Fibroblast of skin of abdomen (primary cell): ENCODE data around the gene KIAA1671.

Source experiments
- DNase-seq: peaks from one replicate; pipeline ENCODE4 v3.0.0-alpha.2; 2013

KIAA1671 gene

DNA sequence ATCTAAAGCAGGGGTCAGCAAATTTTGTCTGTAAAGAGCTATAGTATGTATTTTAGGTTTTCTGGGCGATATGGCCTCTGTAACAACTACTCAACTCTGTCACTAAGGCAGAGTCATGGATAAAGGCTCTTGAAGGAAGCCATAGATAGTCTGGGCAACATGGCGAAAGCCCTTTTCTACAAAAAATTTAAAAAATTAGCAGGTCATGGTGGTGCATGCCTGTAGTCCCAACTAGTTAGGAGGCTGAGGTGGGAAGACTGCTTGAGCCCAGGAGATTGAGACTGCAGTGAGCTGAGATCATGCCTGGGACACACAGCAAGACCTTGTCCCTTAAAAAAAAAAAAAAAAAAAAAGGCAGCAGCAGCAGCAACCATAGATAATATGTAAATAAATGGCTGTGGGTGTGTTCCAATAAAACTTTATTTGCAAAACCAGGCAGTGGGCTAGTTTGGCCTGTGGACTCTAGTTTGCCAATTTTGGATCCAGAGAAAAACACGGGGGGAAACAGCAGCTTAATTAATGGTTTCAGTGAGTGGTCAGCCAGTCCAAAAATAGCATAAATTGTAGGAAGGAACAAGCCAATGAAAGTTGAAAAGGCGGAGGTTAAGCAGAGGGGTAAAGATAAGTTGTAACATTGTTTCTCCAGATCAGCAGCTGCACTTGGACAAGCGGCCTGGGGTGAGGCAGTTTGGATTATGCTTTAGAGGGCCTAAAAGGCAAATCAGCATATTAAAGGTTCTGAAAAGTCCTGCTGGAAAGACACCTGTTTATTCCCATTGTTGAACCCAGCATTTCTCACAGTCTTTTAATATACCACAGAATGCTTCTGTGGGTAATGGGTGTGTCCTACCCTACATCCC, 62.6 kb downstream of the KIAA1671 start:
- DNase-seq = no peak

DNA sequence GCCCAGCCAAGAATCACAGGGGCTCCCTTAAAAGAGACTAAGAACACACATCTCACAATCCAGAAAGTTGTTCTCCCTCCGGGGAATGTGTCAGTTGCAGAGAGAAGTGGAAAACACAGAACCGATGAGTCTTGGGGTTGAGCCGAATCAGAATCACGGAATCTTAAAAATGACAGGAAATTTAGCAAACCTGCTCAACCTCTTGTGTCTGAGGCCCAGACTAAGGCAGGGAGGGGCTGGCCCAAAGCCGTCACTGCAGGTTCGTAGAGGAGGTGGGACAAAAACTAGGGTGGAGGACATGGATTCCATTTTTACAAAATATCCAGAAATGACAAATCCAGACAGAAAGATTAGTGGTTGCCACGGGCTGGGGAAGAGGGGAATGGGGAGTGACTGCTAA, 63.8 kb downstream of the KIAA1671 start:
- DNase-seq = no peak

DNA sequence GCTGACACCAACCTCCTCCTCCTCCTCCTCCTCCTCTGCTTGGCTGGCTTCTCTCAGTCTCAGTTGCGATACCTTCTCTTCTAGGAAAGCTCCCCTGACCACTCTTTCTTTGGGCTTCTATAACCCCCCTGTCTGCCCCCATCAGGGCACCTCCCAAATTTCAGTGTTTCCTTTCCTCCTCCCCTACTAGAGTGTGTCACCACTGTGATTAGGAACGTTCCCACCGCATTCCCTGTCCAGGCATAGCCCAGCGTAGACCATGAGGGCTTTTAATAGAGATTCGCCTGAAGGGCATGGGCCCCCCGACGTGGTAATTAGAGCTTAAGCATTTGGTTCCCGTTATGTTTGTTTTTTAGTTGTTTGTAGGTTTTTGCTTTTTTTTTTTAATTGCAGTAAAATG, 65.5 kb downstream of the KIAA1671 start:
- DNase-seq = no peak

DNA sequence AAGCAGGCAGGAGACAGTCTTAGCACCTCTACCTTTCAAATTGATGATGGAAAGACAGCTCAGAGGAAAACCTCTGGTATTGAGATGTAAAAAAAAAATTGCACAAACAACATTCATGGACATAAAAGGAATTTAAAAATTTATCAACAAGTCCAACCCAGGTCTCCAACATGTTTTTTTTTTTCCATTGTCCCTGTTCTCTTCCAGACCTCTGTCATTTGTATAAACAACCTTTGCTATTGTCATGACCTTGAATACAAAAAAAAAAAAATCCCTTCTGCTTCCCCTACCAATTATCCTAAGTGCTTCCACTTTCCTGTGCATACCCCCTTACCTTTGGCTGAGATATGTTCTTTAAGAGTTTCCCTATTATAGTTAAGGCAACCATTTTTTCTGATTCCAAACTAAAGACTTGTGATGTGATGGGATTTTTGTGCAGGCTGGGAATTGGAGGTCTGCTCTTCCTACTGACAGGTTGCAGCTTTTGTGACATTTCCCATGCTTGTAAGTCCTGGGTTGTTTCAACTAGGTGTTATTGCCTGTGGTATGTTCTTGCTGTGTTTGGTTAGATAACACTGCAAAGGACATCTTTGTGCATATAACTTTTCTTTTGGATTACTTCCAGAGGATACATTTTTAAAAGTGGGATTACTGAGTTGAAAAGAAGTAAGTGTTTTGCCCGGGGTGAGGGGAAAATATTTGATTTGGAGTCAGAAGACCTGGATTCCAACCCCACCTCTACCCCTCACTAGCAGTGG, 67.1 kb downstream of the KIAA1671 start:
- no peak for DNase-seq

DNA sequence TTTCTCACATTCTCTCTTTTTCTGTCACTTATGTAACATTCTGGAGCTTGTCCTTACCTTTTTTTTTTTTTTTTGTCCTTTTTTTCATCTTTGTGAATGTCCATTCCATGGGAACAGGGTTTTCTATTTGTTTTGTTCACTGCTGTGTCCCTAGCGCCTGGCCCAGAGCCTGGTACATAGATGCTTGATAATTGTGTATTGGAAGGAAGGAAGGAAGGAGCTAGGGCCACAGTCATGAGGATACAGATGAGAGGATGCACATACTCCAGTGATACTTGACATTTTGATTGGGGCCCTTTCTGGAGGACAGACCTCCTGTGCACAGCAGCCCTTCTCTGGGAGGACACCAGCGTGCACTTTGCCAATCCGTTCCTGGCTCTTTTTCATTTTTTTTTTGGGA, 68.9 kb downstream of the KIAA1671 start:
- DNase-seq = no peak

DNA sequence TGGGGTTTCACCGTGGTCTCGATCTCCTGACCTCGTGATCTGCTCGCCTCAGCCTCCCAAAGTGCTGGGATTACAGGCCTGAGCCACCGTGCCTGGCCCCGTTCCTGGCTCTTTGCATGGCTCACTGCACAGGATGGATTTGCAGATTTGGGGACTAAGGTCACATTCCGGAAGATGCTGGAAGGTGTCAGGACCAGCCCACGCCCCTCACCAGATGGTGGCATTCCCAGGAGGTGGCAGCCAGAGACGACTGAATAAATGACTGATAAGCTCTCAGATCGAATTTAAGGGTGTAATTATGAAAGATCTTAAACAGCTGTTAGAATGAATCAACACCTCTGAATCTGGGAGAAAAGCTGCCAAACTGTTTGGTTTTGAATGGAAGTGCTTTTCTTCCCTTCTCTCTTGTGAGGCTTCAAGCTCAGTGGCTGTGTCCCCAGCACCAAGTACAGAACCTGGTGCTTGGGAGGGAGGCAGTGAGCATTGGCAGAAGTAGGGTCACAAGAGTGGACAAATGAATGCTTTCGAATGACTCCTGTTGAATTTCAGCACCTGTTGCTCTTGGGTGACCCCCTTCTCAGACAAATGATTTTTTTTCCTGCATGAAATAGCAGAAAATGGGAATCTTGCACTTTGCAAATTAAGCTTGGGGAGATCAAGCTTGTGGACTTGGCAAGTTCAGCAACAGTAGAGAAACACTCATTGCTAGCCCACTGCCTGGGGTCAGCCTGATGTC, 69.6 kb downstream of the KIAA1671 start:
- no peak for DNase-seq

DNA sequence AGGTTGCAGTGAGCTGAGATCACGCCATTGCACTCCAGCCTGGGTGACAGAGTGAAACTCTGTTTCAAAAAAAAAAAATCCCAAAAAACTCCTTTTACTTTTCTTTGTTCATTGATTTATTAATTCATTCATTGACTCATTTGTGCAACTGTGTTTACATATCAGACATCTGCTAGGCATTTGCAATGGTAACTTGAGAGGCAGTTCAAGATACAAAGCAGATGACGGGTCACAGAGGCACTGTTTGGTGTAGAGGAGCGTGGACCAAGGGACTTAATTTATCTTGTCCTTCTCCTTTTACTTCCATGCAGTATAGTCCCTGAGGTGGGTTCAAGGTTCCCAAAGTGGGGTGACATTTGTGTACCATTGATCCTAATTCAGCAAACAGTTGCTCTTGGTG, 71.4 kb downstream of the KIAA1671 start:
- no peak for DNase-seq

DNA sequence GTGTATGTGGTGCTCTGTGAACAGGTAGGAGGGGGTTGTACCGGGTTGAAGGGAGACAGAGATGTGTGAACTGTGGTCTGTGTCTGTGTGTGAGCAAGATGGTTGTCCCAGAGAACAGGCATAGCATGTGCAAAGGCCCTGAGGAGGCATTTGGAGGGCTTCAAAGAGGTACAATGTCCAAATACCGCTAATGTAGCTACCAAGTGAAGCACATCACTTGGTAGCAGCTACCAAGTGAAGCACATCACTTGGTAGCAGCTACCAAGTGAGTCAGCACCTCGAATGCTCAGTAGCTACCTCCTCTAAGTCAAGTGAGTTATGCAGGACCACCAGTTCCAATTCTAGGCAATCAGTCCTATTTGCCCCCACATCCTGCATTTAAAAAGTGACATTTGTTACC, 72.4 kb downstream of the KIAA1671 start:
- DNase-seq = no peak

DNA sequence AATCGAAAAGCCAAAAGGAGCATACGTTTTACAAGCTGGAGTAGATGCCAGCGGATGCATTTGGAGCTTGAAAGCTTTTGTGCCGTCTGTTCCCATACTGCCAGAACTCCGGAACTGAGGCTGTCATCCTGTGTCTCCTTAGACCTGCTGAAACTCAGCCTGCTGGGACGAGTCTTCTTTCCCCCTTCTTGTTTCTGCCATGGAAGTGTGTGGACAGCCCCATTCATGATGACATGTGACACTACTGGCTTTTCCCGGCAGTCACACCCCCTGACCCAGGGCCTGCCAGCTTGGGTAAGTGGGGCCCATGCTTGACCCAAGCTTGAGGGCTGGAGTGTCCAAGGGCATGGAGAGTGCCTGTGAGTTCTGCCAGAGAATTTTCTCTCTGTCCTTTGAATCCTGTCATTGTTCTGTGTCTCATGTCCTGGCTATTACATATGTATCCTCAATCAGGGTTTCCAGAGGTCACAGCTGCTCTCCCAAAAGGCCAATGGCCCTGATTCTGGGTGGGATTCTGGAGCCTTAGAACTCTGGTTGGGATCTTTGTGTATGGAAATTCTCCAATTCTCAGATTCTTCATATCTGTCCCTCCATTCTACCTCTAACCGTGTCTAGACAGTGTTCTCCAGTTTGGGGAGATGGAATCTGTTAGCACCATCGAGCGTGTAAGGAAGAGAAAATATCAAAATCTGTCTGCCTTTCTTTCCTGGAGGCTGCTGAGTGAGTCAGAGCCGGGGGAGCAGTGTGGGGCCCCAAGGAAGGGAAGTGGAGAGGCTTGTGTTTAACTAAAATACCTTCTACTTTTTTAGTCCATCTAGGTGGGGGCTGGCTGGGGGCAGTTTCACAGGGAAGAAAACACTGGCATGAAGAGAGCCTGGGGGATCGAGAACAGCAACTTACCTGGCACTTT, 73.2 kb downstream of the KIAA1671 start:
- peak; percentile 18 for DNase-seq

DNA sequence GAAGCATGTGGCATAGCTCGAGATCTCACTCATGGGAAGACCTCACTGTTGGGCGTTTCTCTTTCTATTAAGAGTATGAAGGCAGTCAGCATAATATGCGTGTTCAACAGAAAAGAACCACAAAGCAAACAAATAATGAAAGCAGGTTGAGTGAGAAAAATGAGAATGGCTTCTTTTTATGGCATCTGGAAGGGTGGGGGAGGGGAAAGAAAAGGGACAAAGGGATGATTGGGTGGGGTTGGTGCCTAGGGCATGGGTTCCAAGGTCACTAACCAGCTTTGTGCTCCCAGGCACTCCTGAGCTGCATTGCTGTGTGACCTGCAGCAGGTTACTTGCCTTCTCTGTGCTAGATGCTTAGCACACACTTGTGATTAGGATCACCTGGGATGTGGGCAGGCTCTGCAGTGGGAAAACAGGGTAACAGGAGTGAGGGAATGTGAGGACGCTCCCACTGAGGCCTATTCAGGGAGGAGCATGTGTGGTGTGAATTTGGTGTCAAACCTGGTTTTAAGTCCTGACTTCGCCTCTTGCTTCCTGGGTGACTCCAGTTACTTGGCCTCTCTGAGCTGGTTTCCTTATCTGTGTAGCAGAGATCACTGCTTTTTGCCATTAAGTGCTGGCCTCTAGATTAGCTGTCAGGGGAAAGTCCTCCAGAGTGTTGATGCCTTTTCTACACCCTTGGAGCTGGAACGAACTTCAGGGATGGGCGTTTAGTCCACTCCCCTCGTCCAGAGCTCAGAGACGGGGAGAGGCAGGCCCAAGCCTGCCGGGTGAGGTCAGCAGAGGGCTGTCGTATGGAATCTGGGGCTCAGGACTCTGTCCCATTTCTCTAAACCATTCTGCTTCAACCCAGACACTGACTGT, 74.8 kb downstream of the KIAA1671 start:
- no peak for DNase-seq

DNA sequence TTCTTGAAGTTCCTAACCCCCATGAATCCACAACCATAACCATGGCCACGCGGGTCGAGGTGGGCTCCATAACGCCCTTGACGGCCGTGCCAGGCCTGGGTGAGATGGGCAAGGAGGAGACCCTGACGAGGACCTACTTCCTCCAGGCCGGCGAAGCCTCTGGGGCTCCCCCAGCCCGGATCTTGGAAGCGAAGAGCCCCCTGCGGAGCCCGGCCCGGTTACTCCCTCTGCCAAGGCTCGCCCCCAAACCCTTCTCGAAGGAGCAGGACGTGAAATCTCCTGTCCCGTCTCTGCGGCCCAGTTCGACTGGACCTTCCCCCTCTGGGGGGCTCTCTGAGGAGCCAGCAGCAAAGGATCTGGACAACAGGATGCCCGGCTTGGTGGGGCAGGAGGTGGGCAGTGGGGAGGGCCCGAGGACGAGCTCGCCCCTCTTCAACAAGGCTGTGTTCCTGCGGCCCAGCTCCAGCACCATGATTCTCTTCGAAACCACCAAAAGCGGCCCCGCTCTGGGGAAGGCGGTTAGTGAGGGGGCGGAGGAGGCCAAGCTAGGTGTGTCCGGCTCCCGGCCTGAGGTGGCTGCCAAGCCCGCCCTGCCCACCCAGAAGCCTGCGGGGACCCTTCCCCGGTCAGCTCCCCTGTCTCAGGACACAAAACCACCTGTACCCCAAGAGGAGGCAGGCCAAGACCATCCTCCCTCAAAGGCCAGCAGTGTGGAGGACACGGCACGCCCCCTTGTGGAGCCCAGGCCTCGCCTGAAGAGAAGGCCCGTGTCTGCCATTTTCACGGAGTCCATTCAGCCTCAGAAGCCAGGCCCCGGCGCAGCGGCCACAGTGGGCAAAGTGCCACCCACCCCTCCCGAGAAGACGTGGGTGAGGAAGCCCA, 75.7 kb downstream of the KIAA1671 start:
- DNase-seq = no peak

DNA sequence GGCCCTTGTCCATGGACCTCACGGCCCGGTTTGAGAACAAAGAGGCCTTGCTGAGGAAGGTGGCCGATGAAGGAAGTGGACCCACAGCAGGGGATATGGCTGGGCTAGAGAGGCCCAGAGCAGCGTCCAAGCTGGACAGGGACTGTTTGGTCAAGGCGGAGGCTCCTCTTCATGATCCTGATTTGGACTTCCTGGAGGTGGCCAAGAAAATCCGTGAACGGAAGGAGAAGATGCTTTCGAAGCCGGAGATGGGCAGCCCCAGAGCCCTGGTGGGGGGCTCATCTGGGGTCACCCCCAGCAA, 76.3 kb downstream of the KIAA1671 start:
- DNase-seq = no peak

DNA sequence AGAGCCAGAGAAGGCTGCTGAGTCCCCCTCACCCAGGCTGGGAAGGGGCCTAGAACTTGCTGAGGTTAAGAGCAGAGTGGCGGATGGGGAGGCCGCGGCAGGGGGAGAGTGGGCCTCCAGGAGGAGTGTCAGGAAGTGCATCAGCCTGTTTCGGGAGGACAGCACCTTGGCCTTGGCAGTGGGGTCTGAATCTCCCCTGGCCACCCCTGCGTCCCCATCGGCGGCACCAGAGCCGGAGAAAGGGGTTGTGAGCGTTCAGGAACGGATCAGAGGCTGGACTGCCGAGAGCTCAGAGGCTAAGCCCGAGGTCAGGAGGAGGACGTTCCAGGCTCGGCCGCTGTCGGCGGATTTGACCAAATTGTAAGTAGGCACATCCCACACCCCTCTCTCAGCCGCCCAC, 76.7 kb downstream of the KIAA1671 start:
- DNase-seq = no peak

DNA sequence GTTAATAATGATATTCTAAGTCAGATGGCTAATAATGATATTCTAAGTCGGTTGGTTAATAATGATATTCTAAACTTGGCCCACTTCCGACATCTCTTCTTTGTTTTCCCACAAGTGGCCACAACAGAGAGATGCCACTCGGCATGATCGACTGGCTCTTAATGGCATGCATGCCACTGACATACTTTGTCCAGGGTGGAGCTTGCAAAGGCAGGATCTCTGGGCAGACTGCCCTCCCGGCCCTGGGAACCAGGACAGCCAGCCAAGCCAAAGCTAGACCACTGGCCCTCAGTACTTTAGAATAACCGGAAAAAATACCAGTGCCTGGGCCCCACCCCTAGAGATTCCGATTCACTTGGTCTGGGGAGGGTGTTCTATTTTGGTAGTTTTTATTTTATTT, 78.1 kb downstream of the KIAA1671 start:
- no peak for DNase-seq

DNA sequence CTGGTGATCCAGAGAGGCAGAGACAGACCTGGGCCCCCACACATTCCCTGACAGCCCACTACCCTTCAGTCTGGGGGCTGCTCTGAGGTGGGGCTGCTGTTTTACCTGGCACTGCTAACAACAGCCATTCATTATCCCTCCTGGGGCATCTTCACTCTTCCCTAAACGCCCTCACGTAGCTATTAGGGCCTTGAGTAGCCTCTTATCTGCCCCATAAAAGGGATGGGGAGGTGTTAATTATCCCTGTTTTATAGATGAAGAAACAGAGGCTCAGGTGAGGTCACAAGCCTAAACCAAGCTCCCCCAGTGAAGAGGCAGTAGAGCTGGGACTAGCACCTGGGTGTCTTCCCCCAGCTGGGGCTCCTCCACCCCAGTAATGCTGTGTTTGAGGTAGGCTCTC, 79.5 kb downstream of the KIAA1671 start:
- no peak for DNase-seq

DNA sequence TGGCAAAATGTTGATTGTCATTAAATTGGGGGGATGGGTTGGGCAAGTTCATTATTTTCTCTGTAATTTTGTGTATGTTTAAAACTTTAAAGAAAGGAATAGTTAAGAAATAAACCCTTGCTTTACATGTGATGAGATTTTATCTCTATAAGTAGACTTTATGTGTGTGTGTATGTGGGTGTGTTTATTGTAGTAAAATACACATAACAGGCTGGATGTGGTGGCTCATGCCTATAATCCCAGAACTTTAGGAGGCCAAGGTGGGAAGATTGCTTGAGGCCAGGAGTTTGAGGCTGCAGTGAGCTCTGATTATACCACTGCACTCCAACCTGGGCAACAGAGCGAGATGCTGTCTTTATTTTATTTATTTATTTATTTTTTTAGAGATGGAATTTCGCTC, 83.2 kb downstream of the KIAA1671 start:
- DNase-seq = no peak

DNA sequence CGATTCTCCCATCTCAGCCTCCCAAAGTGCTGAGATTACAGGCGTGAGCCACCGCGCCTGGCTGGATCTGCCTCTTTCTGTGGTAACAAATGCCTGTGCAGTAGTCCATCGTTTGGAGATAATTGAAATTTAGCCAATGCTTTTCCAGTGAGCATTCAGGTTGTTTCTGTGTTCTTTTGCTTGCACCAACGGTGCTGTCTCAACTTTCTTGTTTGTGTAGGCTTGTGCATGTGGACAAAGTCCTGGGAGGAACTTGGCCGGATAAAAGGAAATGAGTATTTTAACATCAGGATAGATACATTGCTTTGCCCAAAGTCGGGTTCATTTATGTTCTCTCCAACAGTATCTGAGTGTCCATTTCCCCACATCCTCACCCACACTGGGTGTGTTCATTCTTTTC, 85.7 kb downstream of the KIAA1671 start:
- DNase-seq = no peak

DNA sequence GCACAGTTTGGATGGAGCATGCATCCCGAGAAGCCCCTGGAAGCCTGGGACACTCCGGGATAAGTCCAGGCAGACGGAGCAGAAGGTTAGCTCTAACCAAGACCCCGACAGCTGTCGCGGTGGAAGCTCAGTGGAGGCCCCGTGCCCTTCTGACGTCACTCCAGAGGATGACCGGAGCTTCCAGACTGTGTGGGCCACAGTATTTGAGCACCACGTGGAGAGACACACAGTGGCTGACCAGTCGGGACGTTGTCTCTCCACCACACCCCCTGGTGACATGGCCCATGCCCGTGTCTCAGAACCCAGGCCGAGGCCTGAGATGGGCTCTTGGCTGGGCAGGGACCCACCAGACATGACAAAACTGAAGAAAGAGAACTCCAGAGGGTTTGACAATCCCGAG, 86.3 kb downstream of the KIAA1671 start:
- no peak for DNase-seq

DNA sequence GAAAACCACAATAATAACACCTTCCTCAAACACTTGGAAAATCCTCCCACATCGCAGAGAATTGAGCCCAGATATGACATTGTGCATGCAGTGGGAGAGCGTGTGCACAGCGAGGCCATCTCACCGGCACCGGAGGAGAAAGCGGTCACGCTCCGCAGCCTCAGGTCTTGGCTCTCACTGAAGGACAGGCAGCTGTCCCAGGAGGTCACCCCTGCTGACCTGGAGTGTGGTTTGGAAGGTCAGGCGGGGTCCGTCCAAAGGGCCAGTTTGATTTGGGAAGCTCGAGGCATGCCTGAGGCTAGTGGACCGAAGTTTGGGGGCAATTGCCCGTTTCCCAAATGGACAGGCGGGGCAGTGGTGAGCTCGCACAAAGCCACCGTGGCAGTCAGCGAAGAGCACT, 86.7 kb downstream of the KIAA1671 start:
- no peak for DNase-seq

DNA sequence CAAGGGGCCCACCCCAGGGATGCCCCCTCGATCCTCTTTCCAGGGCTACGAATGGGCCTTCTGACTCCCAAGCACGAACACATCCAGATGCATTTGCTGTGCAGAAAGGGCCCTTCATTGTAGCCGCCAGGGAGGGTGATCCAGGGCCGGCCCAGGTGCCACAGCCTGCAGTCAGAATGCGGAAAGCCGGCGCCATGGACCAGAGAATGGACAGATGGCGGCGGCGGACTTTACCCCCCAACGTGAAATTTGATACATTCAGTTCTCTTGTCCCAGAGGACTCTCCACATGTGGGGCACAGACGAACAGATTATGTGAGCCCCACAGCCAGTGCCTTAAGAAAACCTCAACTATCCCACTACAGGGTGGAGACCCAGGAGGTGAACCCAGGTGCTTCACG, 87.2 kb downstream of the KIAA1671 start:
- DNase-seq = no peak

DNA sequence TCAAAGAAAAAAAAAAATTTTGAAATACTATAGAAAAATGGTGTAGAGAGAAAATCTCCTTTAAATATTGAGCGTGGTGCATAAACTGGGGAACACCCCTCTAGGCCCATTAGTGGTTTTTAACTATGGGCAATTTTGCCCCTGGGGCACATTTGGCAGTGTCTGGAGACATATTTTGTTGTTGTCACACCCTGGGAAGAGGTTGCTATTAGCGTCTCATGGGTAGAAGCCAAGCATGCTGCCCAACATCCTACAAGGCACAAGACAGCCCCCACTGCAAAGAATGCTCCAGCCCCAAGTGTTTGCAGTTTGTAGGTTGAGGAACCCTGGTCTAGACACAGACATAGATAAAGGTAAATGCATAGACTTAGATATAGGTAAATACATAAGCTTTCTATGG, 92.6 kb downstream of the KIAA1671 start:
- no peak for DNase-seq
